ENCODE measurements around the gene BEND6. TPM values are rescaled to one million over a fixed set of nuclear protein-coding genes. Genes with fewer than 3 reads are reported as not detected.
"Not testable (repeated sequence)": the region's sequence is repeated elsewhere in the genome, so short reads cannot be mapped to it uniquely, and the experiment has no call there.

BEND6 gene
- total RNA-seq, 1 experiment from 2014 or later = 1.8 TPM

DNA sequence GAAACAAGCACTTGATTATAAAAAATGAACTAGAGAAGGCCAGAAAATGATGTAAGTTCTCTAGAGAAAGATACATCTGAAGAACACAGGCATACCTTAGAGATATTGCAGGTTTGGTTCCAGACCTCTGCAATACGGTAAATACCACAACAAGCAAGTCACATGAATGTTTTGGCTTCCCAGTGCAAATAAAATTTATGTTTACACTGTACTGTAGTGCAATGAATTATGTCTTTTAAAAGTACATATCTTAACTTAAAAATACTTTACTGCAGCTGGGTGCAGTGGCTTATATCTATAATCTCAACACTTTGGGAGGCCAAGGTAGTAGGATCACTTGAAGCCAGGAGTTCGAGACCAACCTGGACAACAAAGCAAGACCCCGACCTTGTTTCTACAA lies 80.6 kb downstream of the BEND6 start:
- no peaks in the 10 kb centered on the region for H3K27me3 Mint-ChIP-seq (ENCODE audit: unreplicated experiment)
- H3K9me3 Mint-ChIP-seq (ENCODE audit: low read depth, unreplicated experiment) = no peaks in the 10 kb centered on the region
- H3K36me3 Mint-ChIP-seq (ENCODE audit: insufficient read depth, unreplicated experiment) = no peaks in the 10 kb centered on the region
- intact Hi-C loops (cut with micrococcal nuclease; ENCODE audit: unreplicated experiment) = no loop called here
- BruUV-seq (replicated peaks) = no TSS peak
- H3K4me3 Mint-ChIP-seq (ENCODE audit: low read depth, unreplicated experiment) = no peak overlapping the region
- peaks cover 10% of the 10 kb centered on the region for H3K4me1 Mint-ChIP-seq (ENCODE audit: low read depth, unreplicated experiment)
- DNase-seq = no peak
- TF ChIP-seq, protein P1, sequence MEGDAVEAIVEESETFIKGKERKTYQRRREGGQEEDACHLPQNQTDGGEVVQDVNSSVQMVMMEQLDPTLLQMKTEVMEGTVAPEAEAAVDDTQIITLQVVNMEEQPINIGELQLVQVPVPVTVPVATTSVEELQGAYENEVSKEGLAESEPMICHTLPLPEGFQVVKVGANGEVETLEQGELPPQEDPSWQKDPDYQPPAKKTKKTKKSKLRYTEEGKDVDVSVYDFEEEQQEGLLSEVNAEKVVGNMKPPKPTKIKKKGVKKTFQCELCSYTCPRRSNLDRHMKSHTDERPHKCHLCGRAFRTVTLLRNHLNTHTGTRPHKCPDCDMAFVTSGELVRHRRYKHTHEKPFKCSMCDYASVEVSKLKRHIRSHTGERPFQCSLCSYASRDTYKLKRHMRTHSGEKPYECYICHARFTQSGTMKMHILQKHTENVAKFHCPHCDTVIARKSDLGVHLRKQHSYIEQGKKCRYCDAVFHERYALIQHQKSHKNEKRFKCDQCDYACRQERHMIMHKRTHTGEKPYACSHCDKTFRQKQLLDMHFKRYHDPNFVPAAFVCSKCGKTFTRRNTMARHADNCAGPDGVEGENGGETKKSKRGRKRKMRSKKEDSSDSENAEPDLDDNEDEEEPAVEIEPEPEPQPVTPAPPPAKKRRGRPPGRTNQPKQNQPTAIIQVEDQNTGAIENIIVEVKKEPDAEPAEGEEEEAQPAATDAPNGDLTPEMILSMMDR (IDR thresholded peaks at IDR 0.05; ENCODE audit: unreplicated experiment) = no peak
- no peak overlapping the region for H3K27ac Mint-ChIP-seq (ENCODE audit: unreplicated experiment)
- CTCF ChIA-PET = no interaction called here

- Mint-ChIP-seq H3K4me1 (ENCODE audit: low read depth, unreplicated experiment) (no peaks in the 10 kb centered on the region), H3K4me3 (ENCODE audit: low read depth, unreplicated experiment) (no peak overlapping the region), H3K36me3 (ENCODE audit: insufficient read depth, unreplicated experiment) (no peaks in the 10 kb centered on the region), H3K27ac (ENCODE audit: unreplicated experiment) (no peak overlapping the region), H3K27me3 (ENCODE audit: unreplicated experiment) (peaks cover 25% of the 10 kb centered on the region), H3K9me3 (ENCODE audit: low read depth, unreplicated experiment) (no peaks in the 10 kb centered on the region)
- CTCF ChIA-PET = no interaction called here
- TF ChIP-seq, protein P1 (IDR thresholded peaks at IDR 0.05; ENCODE audit: unreplicated experiment) = no peak
- intact Hi-C loops (cut with micrococcal nuclease; ENCODE audit: unreplicated experiment) = no loop called here
- no peak for DNase-seq
- BruUV-seq (replicated peaks) = no TSS peak
Observed at GRCh38 chr6:57038906-57039305, 84.0 kb downstream of the BEND6 start.

DNA sequence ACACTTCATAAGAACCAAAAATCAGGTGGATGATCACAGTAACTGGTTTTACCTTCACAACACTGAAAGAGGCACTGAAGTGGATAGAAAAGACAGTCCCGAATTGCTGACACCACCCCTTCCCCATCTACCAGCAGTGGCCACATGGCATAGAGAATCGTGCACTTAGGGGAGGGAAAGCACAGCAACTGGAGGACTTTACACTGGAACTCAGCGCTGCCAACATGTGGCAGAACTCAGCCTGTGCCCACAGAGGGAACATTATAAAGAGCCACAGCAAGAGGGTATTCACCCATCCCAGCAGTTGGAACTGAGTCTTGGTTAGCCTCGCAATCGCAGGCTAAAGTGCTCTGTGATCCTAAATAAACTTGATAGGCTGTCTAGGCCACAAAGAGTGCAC lies 85.1 kb downstream of the BEND6 start:
- DNase-seq = peak; percentile 12
- BruUV-seq (replicated peaks) = no TSS peak
- H3K27me3 Mint-ChIP-seq (ENCODE audit: unreplicated experiment) = peaks cover 36% of the 10 kb centered on the region
- no peak overlapping the region for H3K27ac Mint-ChIP-seq (ENCODE audit: unreplicated experiment)
- H3K4me3 Mint-ChIP-seq (ENCODE audit: low read depth, unreplicated experiment) = no peak overlapping the region
- intact Hi-C loops (cut with micrococcal nuclease; ENCODE audit: unreplicated experiment) = no loop called here
- H3K4me1 Mint-ChIP-seq (ENCODE audit: low read depth, unreplicated experiment) = no peaks in the 10 kb centered on the region
- TF ChIP-seq, protein P1 (IDR thresholded peaks at IDR 0.05; ENCODE audit: unreplicated experiment) = peak; percentile 10
- CTCF ChIA-PET = no interaction called here
- no peaks in the 10 kb centered on the region for H3K36me3 Mint-ChIP-seq (ENCODE audit: insufficient read depth, unreplicated experiment)
- no peaks in the 10 kb centered on the region for H3K9me3 Mint-ChIP-seq (ENCODE audit: low read depth, unreplicated experiment)

DNA sequence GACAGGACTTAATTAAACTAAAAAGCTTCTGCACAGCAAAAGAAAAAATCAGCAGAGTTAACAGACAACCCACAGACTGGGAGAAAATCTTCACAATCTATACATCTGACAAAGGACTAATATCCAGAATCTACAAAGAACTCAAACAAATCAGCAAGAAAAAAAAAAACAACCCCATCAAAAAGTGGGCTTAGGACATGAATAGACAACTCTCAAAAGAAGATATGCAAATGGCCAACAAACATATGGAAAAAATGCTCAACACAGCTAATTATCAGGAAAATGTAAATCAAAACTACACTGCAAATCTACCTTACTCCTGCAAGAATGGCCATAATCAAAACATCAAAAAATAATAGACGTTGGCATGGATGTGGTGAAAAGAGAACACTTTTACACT lies 89.2 kb downstream of the BEND6 start:
- H3K9me3 Mint-ChIP-seq (ENCODE audit: low read depth, unreplicated experiment); BruUV-seq (replicated peaks); H3K27ac Mint-ChIP-seq (ENCODE audit: unreplicated experiment); DNase-seq; intact Hi-C loops (cut with micrococcal nuclease; ENCODE audit: unreplicated experiment); H3K4me3 Mint-ChIP-seq (ENCODE audit: low read depth, unreplicated experiment): not testable (repeated sequence)
- CTCF ChIA-PET = interaction anchor here (0.7 kb wide), 1 partner anchor 1203 kb away, joined by 3 read pairs; no protein-coding TSS in a partner anchor
- peaks cover 10% of the 10 kb centered on the region for H3K4me1 Mint-ChIP-seq (ENCODE audit: low read depth, unreplicated experiment)
- H3K27me3 Mint-ChIP-seq (ENCODE audit: unreplicated experiment) = peaks cover 42% of the 10 kb centered on the region
- peaks cover 17% of the 10 kb centered on the region for H3K36me3 Mint-ChIP-seq (ENCODE audit: insufficient read depth, unreplicated experiment)

DNA sequence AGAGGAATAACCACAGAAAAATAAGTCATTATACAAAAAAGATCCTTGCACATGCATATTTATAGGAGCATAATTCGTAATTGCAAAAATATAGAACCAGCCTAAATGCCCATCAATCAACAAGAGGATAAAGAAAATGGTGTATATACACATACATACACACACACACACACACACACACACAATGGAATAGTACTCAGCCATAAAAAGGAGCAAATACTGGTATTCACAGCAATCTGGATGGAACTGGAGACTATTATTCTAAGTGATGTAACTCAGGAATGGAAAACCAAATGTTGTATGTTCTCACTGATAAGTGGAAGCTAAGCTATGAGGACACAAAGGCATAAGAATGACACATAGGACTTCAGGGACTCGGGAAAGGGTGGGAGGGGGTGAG lies 89.7 kb downstream of the BEND6 start:
- Mint-ChIP-seq H3K27ac (ENCODE audit: unreplicated experiment) (no peak overlapping the region), H3K4me1 (ENCODE audit: low read depth, unreplicated experiment) (peaks cover 10% of the 10 kb centered on the region), H3K4me3 (ENCODE audit: low read depth, unreplicated experiment) (no peak overlapping the region), H3K27me3 (ENCODE audit: unreplicated experiment) (peaks cover 42% of the 10 kb centered on the region), H3K36me3 (ENCODE audit: insufficient read depth, unreplicated experiment) (peaks cover 17% of the 10 kb centered on the region), H3K9me3 (ENCODE audit: low read depth, unreplicated experiment) (no peaks in the 10 kb centered on the region)
- intact Hi-C loops (cut with micrococcal nuclease; ENCODE audit: unreplicated experiment) = no loop called here
- CTCF ChIA-PET = no interaction called here
- no TSS peak for BruUV-seq (replicated peaks)
- DNase-seq = no peak
- TF ChIP-seq, protein P1 (IDR thresholded peaks at IDR 0.05; ENCODE audit: unreplicated experiment) = no peak

DNA sequence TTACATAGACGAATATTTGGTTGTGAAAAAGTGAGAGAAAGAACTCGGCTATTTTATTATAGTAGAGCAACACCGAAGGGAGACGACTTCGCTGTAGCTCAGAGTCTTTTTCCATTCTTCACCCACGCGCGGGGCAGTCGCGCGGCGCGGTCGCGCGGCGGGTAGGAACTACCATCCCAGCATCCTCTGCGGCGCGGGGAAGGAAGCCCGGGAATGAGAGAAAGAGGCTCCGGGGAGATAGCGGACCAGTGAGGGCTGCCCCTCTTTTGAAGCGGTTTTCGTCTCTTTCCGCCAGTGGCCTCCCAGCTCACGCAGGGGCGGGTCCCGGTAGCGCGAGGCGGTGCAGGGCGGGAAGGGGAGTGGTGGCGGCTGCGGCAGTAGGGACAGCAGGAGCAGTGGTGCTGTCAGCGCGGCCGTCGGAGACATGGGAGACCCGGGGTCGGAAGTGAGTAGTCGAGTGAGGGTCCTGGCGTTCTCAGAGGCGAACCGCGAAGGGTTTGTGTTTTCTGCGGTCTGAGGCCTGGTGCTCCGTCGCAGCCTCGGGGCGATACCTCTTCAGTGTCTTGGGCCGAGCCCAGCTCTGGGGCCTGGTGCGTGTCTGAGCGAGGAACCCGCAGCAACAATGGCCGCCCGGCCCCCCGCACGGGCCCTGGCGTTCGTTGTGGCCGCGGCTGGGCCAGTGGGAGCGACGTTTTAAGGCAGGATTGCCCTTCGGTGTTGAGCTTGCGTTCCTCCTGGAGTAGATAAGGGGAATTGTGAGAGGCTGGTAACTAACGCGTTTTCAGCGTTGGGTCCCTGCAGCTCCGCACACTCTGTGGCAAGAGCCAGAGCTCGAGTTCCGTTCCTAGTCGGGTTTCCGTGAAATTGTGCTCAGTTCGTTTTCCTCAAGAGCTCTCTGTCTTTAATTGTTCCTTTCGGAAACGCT lies 91.7 kb downstream of the BEND6 start, which contains the start of gene KIAA1586:
KIAA1586 (plus strand) TSS at position 362 of the 925 bp plus-strand sequence; CDS start at position 425, 63 bp downstream.
- intact Hi-C loops (cut with micrococcal nuclease; ENCODE audit: unreplicated experiment); CTCF ChIA-PET; BruUV-seq (replicated peaks): not testable (repeated sequence)

GRCh38 chr6:57047257-57047585 lies 92.3 kb downstream of the BEND6 start:
- Mint-ChIP-seq H3K36me3 (ENCODE audit: insufficient read depth, unreplicated experiment) (peaks cover 23% of the 10 kb centered on the region), H3K27me3 (ENCODE audit: unreplicated experiment) (peaks cover 34% of the 10 kb centered on the region), H3K4me1 (ENCODE audit: low read depth, unreplicated experiment) (peaks cover 10% of the 10 kb centered on the region)
- H3K4me3 Mint-ChIP-seq (ENCODE audit: low read depth, unreplicated experiment); CTCF ChIA-PET; H3K27ac Mint-ChIP-seq (ENCODE audit: unreplicated experiment); DNase-seq; H3K9me3 Mint-ChIP-seq (ENCODE audit: low read depth, unreplicated experiment); intact Hi-C loops (cut with micrococcal nuclease; ENCODE audit: unreplicated experiment): not testable (repeated sequence)
- TSS peak; percentile 43 for BruUV-seq (replicated peaks)

More for the DNA sequence above, 91.7 kb downstream of the BEND6 start, which contains the start of gene KIAA1586:
- H3K9me3 Mint-ChIP-seq (ENCODE audit: low read depth, unreplicated experiment) = not testable (repeated sequence)
- peaks cover 10% of the 10 kb centered on the region for H3K4me1 Mint-ChIP-seq (ENCODE audit: low read depth, unreplicated experiment)
- peaks cover 40% of the 10 kb centered on the region for H3K27me3 Mint-ChIP-seq (ENCODE audit: unreplicated experiment)
- H3K4me3 Mint-ChIP-seq (ENCODE audit: low read depth, unreplicated experiment) = peak within 1 kb of the TSS; percentile 95
- peak; percentile 87 for DNase-seq
- peak within 1 kb of the TSS; percentile 33 for H3K27ac Mint-ChIP-seq (ENCODE audit: unreplicated experiment)
- H3K36me3 Mint-ChIP-seq (ENCODE audit: insufficient read depth, unreplicated experiment) = peaks cover 19% of the 10 kb centered on the region

Data from Calu3 (cell line).